ENCODE results near the gene WWOX. TPM values are rescaled to one million over a fixed set of nuclear protein-coding genes. Genes with fewer than 3 reads are reported as not detected.

Gene WWOX
- total and polyA plus RNA-seq, 2 donors (not counting 1 experiment from before 2014, with no cell fraction given): 10.5 to 42.3 TPM

- no peak for ATAC-seq (ENCODE audit: low read depth)
- H2AFZ ChIP-seq (ENCODE audit: insufficient read depth, low read depth, low read length, poor library complexity, severe bottlenecking): no peak overlapping the region
- no peaks in the 10 kb centered on the region for H3K27me3 ChIP-seq (replicated peaks in 1 of 4; ENCODE audit: control extremely low read depth in 1 of 4, control insufficient read depth in 3 of 4, insufficient read depth in 4 of 4, low read length in 3 of 4)
- H3K36me3 ChIP-seq (replicated peaks in 1 of 2; ENCODE audit: control extremely low read depth in 1 of 2, control insufficient read depth in 1 of 2, extremely low read depth in 1 of 2, insufficient read depth in 2 of 2, low read length in 1 of 2): no peaks in the 10 kb centered on the region
- no peak overlapping the region for H3K9ac ChIP-seq (ENCODE audit: low read length)
- intact Hi-C loops (cut with micrococcal nuclease): no loop called here
- H3K9me3 ChIP-seq (ENCODE audit: control extremely low read depth in 1 of 3, control insufficient read depth in 2 of 3, insufficient read depth in 1 of 3, low read length in 2 of 3): peaks cover 0 to 5% (median 0%) of the 10 kb centered on the region in 3 donors
- POLR2A ChIA-PET: no interaction called here
- Mint-ChIP-seq H3K4me1 (peaks cover 10% of the 10 kb centered on the region), H3K4me3 (no peak overlapping the region), H3K27me3 (peaks cover 26% of the 10 kb centered on the region), H3K9me3 (ENCODE audit: insufficient read depth) (no peaks in the 10 kb centered on the region), H3K27ac (no peak overlapping the region)
- no peaks in the 10 kb centered on the region for H3K79me2 ChIP-seq (ENCODE audit: control insufficient read depth, insufficient read depth, low read length)
- H3K4me3 ChIP-seq (ENCODE audit: control extremely low read depth in 1 of 5, extremely low read depth in 1 of 5, insufficient read depth in 1 of 5, low read depth in 2 of 5, low read length in 4 of 5): no peak overlapping the region
- no peak overlapping the region for H3K27ac ChIP-seq (ENCODE audit: low read length in 2 of 2)
- no CpG with 5 or more reads among the region's 3 CpGs for WGBS (ENCODE audit: insufficient coverage)
- no peak for TF ChIP-seq EZH2 (IDR thresholded peaks at IDR 0.05; ENCODE audit: borderline replicate concordance, insufficient read depth, low read depth, low read length, poor library complexity, severe bottlenecking)
- TF ChIP-seq CTCF (IDR thresholded peaks at IDR 0.05): no peak
- CTCF ChIA-PET: no interaction called here
- H3K4me1 ChIP-seq (ENCODE audit: control insufficient read depth in 2 of 2, insufficient read depth in 2 of 2, low read length in 2 of 2): peaks cover 4 to 8% of the 10 kb centered on the region in 2 donors
- no peak overlapping the region for H3K4me2 ChIP-seq (replicated peaks; ENCODE audit: low read depth, low read length, poor library complexity, severe bottlenecking)
- no peak for DNase-seq
- no peaks in the 10 kb centered on the region for H4K20me1 ChIP-seq (ENCODE audit: control insufficient read depth, insufficient read depth, low read length, poor library complexity, severe bottlenecking)
Measured at GRCh38 chr16:78094998-78095397, 4.5 kb upstream of the WWOX start.

GRCh38 chr16:78096386-78096785 lies 3.1 kb upstream of the WWOX start:
- peaks cover 11 to 16% of the 10 kb centered on the region in 2 donors for H3K4me1 ChIP-seq (ENCODE audit: control insufficient read depth in 2 of 2, insufficient read depth in 2 of 2, low read length in 2 of 2)
- 33% methylated on average over 1 of the region's 3 CpGs for WGBS (ENCODE audit: insufficient coverage)
- no peak overlapping the region for H3K27ac ChIP-seq (ENCODE audit: low read length in 2 of 2)
- H3K27me3 ChIP-seq (replicated peaks in 1 of 4; ENCODE audit: control extremely low read depth in 1 of 4, control insufficient read depth in 3 of 4, insufficient read depth in 4 of 4, low read length in 3 of 4): no peaks in the 10 kb centered on the region
- Mint-ChIP-seq H3K4me1 (peaks cover 18% of the 10 kb centered on the region), H3K4me3 (no peak overlapping the region), H3K27ac (no peak overlapping the region), H3K9me3 (ENCODE audit: insufficient read depth) (no peaks in the 10 kb centered on the region), H3K27me3 (peaks cover 26% of the 10 kb centered on the region)
- no peak overlapping the region for H2AFZ ChIP-seq (ENCODE audit: insufficient read depth, low read depth, low read length, poor library complexity, severe bottlenecking)
- no peak overlapping the region for H3K4me2 ChIP-seq (replicated peaks; ENCODE audit: low read depth, low read length, poor library complexity, severe bottlenecking)
- H3K4me3 ChIP-seq (ENCODE audit: control extremely low read depth in 1 of 5, extremely low read depth in 1 of 5, insufficient read depth in 1 of 5, low read depth in 2 of 5, low read length in 4 of 5): no peak overlapping the region
- H3K36me3 ChIP-seq (replicated peaks in 1 of 2; ENCODE audit: control extremely low read depth in 1 of 2, control insufficient read depth in 1 of 2, extremely low read depth in 1 of 2, insufficient read depth in 2 of 2, low read length in 1 of 2): no peaks in the 10 kb centered on the region
- ATAC-seq (ENCODE audit: low read depth) (no peak), DNase-seq (no peak)
- H3K9ac ChIP-seq (ENCODE audit: low read length): no peak overlapping the region
- TF ChIP-seq CTCF (IDR thresholded peaks at IDR 0.05) (no peak), EZH2 (IDR thresholded peaks at IDR 0.05; ENCODE audit: borderline replicate concordance, insufficient read depth, low read depth, low read length, poor library complexity, severe bottlenecking) (no peak)
- POLR2A ChIA-PET: no interaction called here
- CTCF ChIA-PET: no interaction called here
- peaks cover 0 to 5% (median 0%) of the 10 kb centered on the region in 3 donors for H3K9me3 ChIP-seq (ENCODE audit: control extremely low read depth in 1 of 3, control insufficient read depth in 2 of 3, insufficient read depth in 1 of 3, low read length in 2 of 3)
- no peaks in the 10 kb centered on the region for H3K79me2 ChIP-seq (ENCODE audit: control insufficient read depth, insufficient read depth, low read length)
- H4K20me1 ChIP-seq (ENCODE audit: control insufficient read depth, insufficient read depth, low read length, poor library complexity, severe bottlenecking): no peaks in the 10 kb centered on the region
- intact Hi-C loops (cut with micrococcal nuclease): no loop called here
